K562 (cell line): ENCODE data around the gene CCT5. TPM values are rescaled to one million over a fixed set of nuclear protein-coding genes. Genes with fewer than 3 reads are reported as not detected.

ENCODE experiments used
- CCAR2 ChIP-seq: fragments of 200-400 bp; formaldehyde crosslinking; IDR thresholded peaks from 2 replicates; pipeline ENCODE4 v1.6.1; 2017; ENCODE audit warnings: mild to moderate bottlenecking, low read depth, low read length
- CCNT2 ChIP-seq: IDR thresholded peaks from 2 replicates; pipeline ENCODE4 v1.6.1; 2011; ENCODE audit warnings: borderline replicate concordance, low read depth, mild to moderate bottlenecking, moderate library complexity, mixed read lengths, low read length; ENCODE audit not compliant: insufficient read length; ENCODE audit errors: extremely low read depth
- CHD4 ChIP-seq: fragments of 200-600 bp; sonication (generic); IDR thresholded peaks from 3 replicates; pipeline ENCODE4 v1.6.1; 2012; ENCODE audit warnings: low read depth, mild to moderate bottlenecking, mixed read lengths, low read length, inconsistent platforms; ENCODE audit not compliant: insufficient read depth, insufficient replicate concordance, poor library complexity, severe bottlenecking
- CREB1 ChIP-seq, 2 experiments: sonication (generic) in 1 of 2; formaldehyde crosslinking in 1 of 2; IDR thresholded peaks; 2 replicates each; pipeline versions ENCODE4 v1.6.1 to v1.8.0; 2012 to 2022; ENCODE audit warnings: inconsistent platforms in 1 of 2, mild to moderate bottlenecking in 1 of 2, missing genetic modification reagents in 1 of 2, moderate library complexity in 1 of 2
- ELF2 ChIP-seq: fragments of 250-450 bp; sonication (Bioruptor Pico); IDR thresholded peaks from 2 replicates; pipeline ENCODE4 v1.5.0; 2021; ENCODE audit warnings: mild to moderate bottlenecking
- ETS1 ChIP-seq: conservative IDR thresholded peaks from 2 replicates; pipeline ENCODE4 v1.6.1; 2011; ENCODE audit warnings: low read depth, mild to moderate bottlenecking, low read length; ENCODE audit not compliant: control insufficient read depth
- MCM7 ChIP-seq, 2 experiments: fragments of 450-650 bp; IDR thresholded peaks; 2 replicates each; pipeline ENCODE4 v1.6.1; 2016 to 2018
- MECOM ChIP-seq: fragments of 250-450 bp; sonication (Bioruptor Pico); IDR thresholded peaks from 2 replicates; pipeline ENCODE4 v1.8.0; 2022; ENCODE audit warnings: inconsistent platforms
- MEF2A ChIP-seq: IDR thresholded peaks from 2 replicates; pipeline ENCODE4 v1.6.1; 2011; ENCODE audit warnings: low read depth, mild to moderate bottlenecking, low read length, moderate library complexity; ENCODE audit not compliant: control insufficient read depth
- MXI1 ChIP-seq: IDR thresholded peaks from 2 replicates; pipeline ENCODE4 v1.6.1; 2011; ENCODE audit warnings: low read depth, mild to moderate bottlenecking, improper control_type of control experiment, low read length
- NCOA1 ChIP-seq: fragments of 450-650 bp; IDR thresholded peaks from 2 replicates; pipeline ENCODE4 v1.6.1; 2016; ENCODE audit warnings: low read depth
- NFXL1 ChIP-seq: fragments of 450-650 bp; formaldehyde crosslinking; IDR thresholded peaks from 2 replicates; pipeline ENCODE4 v1.4.0; 2021; ENCODE audit warnings: mild to moderate bottlenecking
- NUFIP1 ChIP-seq: fragments of 450-650 bp; IDR thresholded peaks from 2 replicates; pipeline ENCODE4 v1.6.1; 2018; ENCODE audit not compliant: partially characterized antibody
- POLR2AphosphoS2 ChIP-seq: IDR thresholded peaks from 2 replicates; pipeline ENCODE4 v1.6.1; 2012; ENCODE audit warnings: low read length, improper control_type of control experiment
- RBM22 ChIP-seq: fragments of 200-400 bp; formaldehyde crosslinking; IDR thresholded peaks from 2 replicates; pipeline ENCODE4 v1.6.1; 2018; ENCODE audit warnings: low read length, low read depth; ENCODE audit not compliant: poor library complexity, severe bottlenecking
- SETDB1 ChIP-seq: IDR thresholded peaks from one replicate; pipeline ENCODE4 v1.6.1; 2012; ENCODE audit warnings: low read length, control low read depth, inconsistent platforms
- SMAD4 ChIP-seq: fragments of 250-450 bp; sonication (Bioruptor Pico); conservative IDR thresholded peaks from 2 replicates; pipeline ENCODE4 v1.8.0; 2021; ENCODE audit warnings: inconsistent platforms, mild to moderate bottlenecking, moderate library complexity
- SMARCE1 ChIP-seq: fragments of 450-650 bp; IDR thresholded peaks from 2 replicates; pipeline ENCODE4 v1.7.1; 2016; ENCODE audit warnings: mild to moderate bottlenecking
- SREBF1 ChIP-seq: fragments of 150-350 bp; IDR thresholded peaks from 2 replicates; pipeline ENCODE4 v1.6.1; 2014; ENCODE audit warnings: antibody characterized with exemption, low read depth, low read length, borderline replicate concordance
- STAG1 ChIP-seq: sonication (generic); formaldehyde crosslinking; IDR thresholded peaks from 2 replicates; pipeline ENCODE4 v1.5.0; 2020; ENCODE audit warnings: missing genetic modification reagents, borderline replicate concordance
- TCF7 ChIP-seq: sonication (generic); IDR thresholded peaks from 2 replicates; pipeline ENCODE4 v1.6.1; 2016; ENCODE audit warnings: antibody characterized with exemption, borderline replicate concordance
- ZNF12 ChIP-seq: sonication (generic); formaldehyde crosslinking; IDR thresholded peaks from 2 replicates; pipeline ENCODE4 v1.4.0; 2020; ENCODE audit warnings: mild to moderate bottlenecking, missing genetic modification reagents
- ZNF184 ChIP-seq: sonication (generic); formaldehyde crosslinking; IDR thresholded peaks from 2 replicates; pipeline ENCODE4 v1.5.0; 2020; ENCODE audit warnings: missing genetic modification reagents
- ZNF395 ChIP-seq: fragments of 200-800 bp; sonication (Bioruptor generic); IDR thresholded peaks from 2 replicates; pipeline ENCODE4 v1.6.1; 2017; ENCODE audit warnings: missing genetic modification characterization, missing compliant biosample characterization
- ZNF512 ChIP-seq: IDR thresholded peaks from 2 replicates; pipeline ENCODE4 v1.6.1; 2016; ENCODE audit warnings: missing genetic modification characterization, missing compliant biosample characterization
- polyA plus RNA-seq, 8 experiments: library from polyadenylated mRNA; depleted of rRNA in 4 of 8; stranded (reverse) in 5 of 8; unstranded in 3 of 8; fragments of >200 nt; fragmentation: Nextera tagmentation in 2 of 8; fragmentation: Illumina TruSeq in 1 of 8; extraction: Ambion mirVana in 2 of 8; extraction: Trizol in 1 of 8; gene quantifications; 2 replicates each; pipeline versions ENCODE4 v1.2.1 to v1.2.3, GENCODE V29; 2011 to 2014; ENCODE audit warnings: inconsistent platforms in 1 of 8, missing spikeins in 1 of 8
- total RNA-seq, 7 experiments: library from RNA; depleted of rRNA in 6 of 7; stranded (reverse); fragments of >200 nt in 6 of 7; fragmentation: Illumina TruSeq in 2 of 7; extraction: Trizol in 2 of 7; gene quantifications; 2 replicates each; pipeline versions ENCODE4 v1.2.1 to v1.2.3, GENCODE V29; 2011 to 2021; ENCODE audit warnings: low replicate concordance in 1 of 7

Gene CCT5
- total and polyA plus RNA-seq, 9 of the 15 experiments (the other 6 are each of a cell fraction or from before 2014, with no cell fraction given) = 782 to 1,606 (median 1,153) TPM

GRCh38 chr5:10249948-10250805, at the start of gene CCT5 (continued):
- TF ChIP-seq POLR2AphosphoS2 = peak; percentile 88; the same call in 1 of the 2 replicates
- TF ChIP-seq MCM7 (IDR thresholded peaks at IDR 0.05) = no peak
- peak; percentile 100 for TF ChIP-seq MXI1
- TF ChIP-seq NFXL1 (CRISPR knock-in tag) = no peak
- no peak for TF ChIP-seq ZNF184 (CRISPR knock-in tag)
- no peak for TF ChIP-seq MECOM (CRISPR knock-in tag)
- peak; percentile 93 for TF ChIP-seq RBM22
- no peak for TF ChIP-seq ELF2 (CRISPR knock-in tag)
- TF ChIP-seq SREBF1 = peak; percentile 71; the same call in 1 of the 2 replicates
- TF ChIP-seq CHD4 = no peak
- TF ChIP-seq STAG1 (CRISPR knock-in tag) = no peak
- no peak for TF ChIP-seq TCF7
- no peak for TF ChIP-seq NUFIP1
- TF ChIP-seq SETDB1 = no peak
- TF ChIP-seq ZNF512 (tag) = no peak
- no peak for TF ChIP-seq CCNT2
- TF ChIP-seq NCOA1 = peak; percentile 48; the same call in 1 of the 2 replicates
- peak; percentile 70; the same call in 1 of the 2 replicates for TF ChIP-seq ZNF12 (CRISPR knock-in tag)
- TF ChIP-seq CREB1 (IDR thresholded peaks at IDR 0.05) = peak; percentile 38
- TF ChIP-seq CREB1 (CRISPR knock-in tag; IDR thresholded peaks at IDR 0.05) = peak; percentile 66; the same call in 1 of the 2 replicates
- TF ChIP-seq ZNF395 (CRISPR knock-in tag) = peak; percentile 83
- no peak for TF ChIP-seq MEF2A
- TF ChIP-seq CCAR2 = 0 out of 2 replicates have a peak, but pooled peaks have one; percentile 21
- no peak; the same call in 1 of the 2 replicates for TF ChIP-seq SMAD4 (CRISPR knock-in tag)
- TF ChIP-seq ETS1 = peak; percentile 76
- TF ChIP-seq SMARCE1 = no peak
